Kidney (tissue), 14 donors: ENCODE data around the gene SLC25A34. TPM values are rescaled to one million over a fixed set of nuclear protein-coding genes. Genes with fewer than 3 reads are reported as not detected.

Source experiments
- DNase-seq, 5 donors: peaks; one replicate each; pipeline ENCODE4 v3.0.0-alpha.2; 2013 to 2020
- FAIRE-seq: peaks from 2 replicates; lab custom pipeline; 2012; peaks lifted over from hg19 to GRCh38; lab: Jason Lieb, UNC
- H3K27ac ChIP-seq, 2 donors: one replicate each; pipeline ENCODE4 v1.7.0; 2013; ENCODE audit warnings: low read depth in 2 of 2, low read length in 2 of 2, inconsistent platforms in 1 of 2
- H3K27me3 ChIP-seq: one replicate; pipeline ENCODE4 v1.7.1; 2013; ENCODE audit warnings: low read length, inconsistent platforms; ENCODE audit not compliant: control insufficient read depth, insufficient read depth
- H3K36me3 ChIP-seq, 3 donors: one replicate each; pipeline versions ENCODE4 v1.7.0 to v1.7.1; 2013; ENCODE audit warnings: low read length in 3 of 3, control low read depth in 1 of 3, inconsistent platforms in 1 of 3; ENCODE audit not compliant: insufficient read depth in 3 of 3, control insufficient read depth in 2 of 3
- H3K4me1 ChIP-seq, 3 donors: one replicate each; pipeline versions ENCODE4 v1.7.0 to v1.7.1; 2013; ENCODE audit warnings: low read length in 3 of 3, inconsistent platforms in 1 of 3, low read depth in 1 of 3; ENCODE audit not compliant: control insufficient read depth in 2 of 3, insufficient read depth in 2 of 3
- H3K4me3 ChIP-seq, 3 donors: one replicate each; pipeline versions ENCODE4 v1.7.0 to v1.8.1; 2013; ENCODE audit warnings: low read length in 3 of 3, control low read depth in 1 of 3, inconsistent platforms in 1 of 3
- H3K9ac ChIP-seq, 3 donors: one replicate each; pipeline versions ENCODE4 v1.7.0 to v1.7.1; 2013; ENCODE audit warnings: low read length in 3 of 3, control low read depth in 1 of 3, inconsistent platforms in 1 of 3
- H3K9me3 ChIP-seq, 3 donors: one replicate each; pipeline versions ENCODE4 v1.7.0 to v1.7.1; 2013; ENCODE audit warnings: low read length in 3 of 3, control low read depth in 1 of 3, inconsistent platforms in 1 of 3; ENCODE audit not compliant: control insufficient read depth in 2 of 3, insufficient read depth in 1 of 3
- CTCF ChIP-seq: IDR thresholded peaks from 3 replicates; pipeline ENCODE4 v1.5.1; 2012; ENCODE audit warnings: mild to moderate bottlenecking, moderate library complexity, borderline replicate concordance; ENCODE audit not compliant: insufficient read depth; ENCODE audit errors: extremely low read depth
- intact Hi-C: fragments of 100-400 bp; cut with DNase I; formaldehyde crosslinking; loops from one replicate; pipeline ENCODE4 v1.11.1; 2022
- polyA plus RNA-seq: library from polyadenylated mRNA; stranded (reverse); fragments of 350-450 nt; fragmentation: Illumina TruSeq; extraction: RNeasy Lipid Tissue Mini Kit (QIAGEN cat#74804); gene quantifications from one replicate; pipeline ENCODE4 v1.2.3, GENCODE V29; 2014; ENCODE audit warnings: low read depth, low replicate concordance; ENCODE audit not compliant: insufficient read depth
- total RNA-seq: library from RNA; stranded (reverse); fragmentation: NEBNext Ultra II Directional; extraction: Animal tissue kit (Norgen Biotek cat#: 25700); gene quantifications from one replicate; pipeline ENCODE4 v1.2.1, GENCODE V29; 2021
- donor health status: control.
- donor health status: control.
- donor health status: control.
- donor health status: control.
- donor health status: control.
- donor health status: DM: yes; HTN: yes; CAD: no.
- donor health status: Normal renal cell carcinoma (clear cell type).

Gene SLC25A34
- total and polyA plus RNA-seq, 2 donors from 2014 or later = 1.5 to 12.2 TPM

DNA sequence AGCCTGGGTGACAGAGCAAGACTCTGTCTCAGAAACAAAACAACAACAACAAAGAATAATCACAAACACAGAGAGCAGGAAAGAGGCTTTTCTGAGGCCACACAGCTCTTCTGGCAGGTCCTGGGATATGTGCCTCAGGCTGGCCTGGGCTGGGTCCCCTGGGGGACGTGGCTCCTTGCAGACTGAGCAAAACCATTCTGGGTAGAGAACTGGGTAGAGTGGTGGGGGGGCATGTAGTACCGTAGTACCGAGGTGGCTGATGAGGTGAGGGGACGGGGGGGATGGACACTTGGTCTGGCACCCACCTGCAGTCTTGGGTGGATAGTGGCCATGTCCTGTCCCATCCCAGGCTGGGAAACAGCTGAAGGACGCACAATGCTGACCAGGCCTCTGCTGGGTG is 12.2 kb downstream of the SLC25A34 start:
- Histone ChIP-seq H3K4me1 (peaks cover 0 to 15% (median 0%) of the 10 kb centered on the region in 3 donors), H3K27me3 (no peaks in the 10 kb centered on the region), H3K9me3 (no peaks in the 10 kb centered on the region), H3K36me3 (no peaks in the 10 kb centered on the region), H3K9ac (no peak overlapping the region), H3K4me3 (no peak overlapping the region), H3K27ac (no peak overlapping the region)
- no peak for TF ChIP-seq CTCF
- peak in 1 of 5 donors; percentile 61 for DNase-seq
- no peak for FAIRE-seq
- intact Hi-C loops = no loop called here

DNA sequence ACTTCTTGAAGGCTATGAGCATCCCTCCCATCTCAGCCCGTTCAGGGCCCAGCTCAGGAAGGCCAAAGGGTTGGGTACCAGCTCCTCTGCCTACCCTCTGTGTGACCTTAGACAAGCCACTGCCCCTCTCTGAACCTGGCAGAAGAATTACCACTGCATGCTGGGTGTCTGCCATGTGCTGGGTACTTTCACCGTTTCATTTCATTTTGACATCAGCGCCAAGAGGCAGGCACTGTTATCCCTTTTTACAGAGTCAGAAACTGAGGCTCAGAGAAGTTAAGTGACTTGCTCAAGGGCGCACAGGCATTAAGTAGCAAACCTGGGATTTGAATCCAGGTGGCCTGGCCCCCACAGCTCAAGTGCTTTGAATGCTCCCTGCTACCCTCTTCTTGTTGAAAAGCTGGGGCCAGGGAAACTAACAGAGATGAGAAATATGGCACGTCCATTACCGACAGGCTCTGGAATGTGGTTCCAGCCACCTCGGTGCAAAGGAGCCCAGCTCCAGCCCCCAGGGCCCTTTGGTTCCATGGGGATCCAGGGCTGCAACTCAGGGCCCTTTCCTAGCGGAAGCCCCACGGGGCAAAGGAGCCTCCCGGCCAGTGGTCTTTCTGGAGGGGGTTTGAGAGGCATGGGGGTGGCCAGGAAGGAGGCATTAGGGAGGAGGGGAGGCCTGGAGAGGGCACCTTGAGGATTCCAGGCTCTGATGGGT is 12.8 kb downstream of the SLC25A34 start:
- intact Hi-C loops = no loop called here
- Histone ChIP-seq H3K9me3 (no peaks in the 10 kb centered on the region), H3K27ac (no peak overlapping the region), H3K9ac (no peak overlapping the region), H3K4me3 (no peak overlapping the region), H3K27me3 (no peaks in the 10 kb centered on the region), H3K36me3 (no peaks in the 10 kb centered on the region), H3K4me1 (peaks cover 0 to 15% (median 0%) of the 10 kb centered on the region in 3 donors)
- no peak for FAIRE-seq
- no peak for DNase-seq
- no peak for TF ChIP-seq CTCF

GRCh38 chr1:15749399-15750291 is 13.6 kb downstream of the SLC25A34 start:
- no peak for TF ChIP-seq CTCF
- no peak overlapping the region for H3K4me3 ChIP-seq
- no peaks in the 10 kb centered on the region for H3K36me3 ChIP-seq
- peaks cover 0 to 15% (median 0%) of the 10 kb centered on the region in 3 donors for H3K4me1 ChIP-seq
- FAIRE-seq (no peak), DNase-seq (peak in 1 of 5 donors; percentile 89)
- H3K9me3 ChIP-seq = no peaks in the 10 kb centered on the region
- H3K9ac ChIP-seq = no peak overlapping the region
- intact Hi-C loops = no loop called here
- H3K27ac ChIP-seq = no peak overlapping the region
- no peaks in the 10 kb centered on the region for H3K27me3 ChIP-seq
